HUES64 (cell line): ENCODE data around the gene LHCGR.
A peak's percentile ranks its signal among the peaks of the same experiment; 100 is the strongest.

ENCODE experiments used
- H3K27ac ChIP-seq: 2 replicates; pipeline ENCODE4 v1.7.0; 2013; ENCODE audit warnings: low read depth, low read length, inconsistent platforms
- H3K27me3 ChIP-seq: 2 replicates; pipeline ENCODE4 v1.6.1; 2013; ENCODE audit warnings: mild to moderate bottlenecking, low read length; ENCODE audit not compliant: insufficient read depth
- H3K36me3 ChIP-seq: 2 replicates; pipeline ENCODE4 v1.6.1; 2013; ENCODE audit warnings: mild to moderate bottlenecking, low read length; ENCODE audit not compliant: insufficient read depth
- H3K4me1 ChIP-seq: 2 replicates; pipeline ENCODE4 v1.6.1; 2013; ENCODE audit warnings: mild to moderate bottlenecking, low read length, moderate library complexity; ENCODE audit not compliant: insufficient read depth
- H3K4me3 ChIP-seq: 2 replicates; pipeline ENCODE4 v1.5.1; 2013; ENCODE audit warnings: mild to moderate bottlenecking, low read length, moderate library complexity
- H3K9ac ChIP-seq: 2 replicates; pipeline ENCODE4 v1.6.1; 2013; ENCODE audit warnings: mild to moderate bottlenecking, low read depth, low read length
- H3K9me3 ChIP-seq: 2 replicates; pipeline ENCODE4 v1.6.1; 2013; ENCODE audit warnings: low read depth, low read length; ENCODE audit not compliant: insufficient read depth
- WGBS: fragments of 150-250, 120-280 bp; methylation state at CpG from one replicate; pipeline ENCODE4 v1.1.7; 2013; ENCODE audit warnings: missing lambda C conversion rate; 5-methylcytosine and 5-hydroxymethylcytosine counted together

The LHCGR gene

GRCh38 chr2:48770181-48770580, 14.7 kb upstream of the LHCGR start:
- Histone ChIP-seq H3K4me1 (peaks cover 5% of the 10 kb centered on the region; the same call in 1 of the 2 replicates), H3K4me3 (no peak overlapping the region), H3K27ac (no peak overlapping the region), H3K9ac (no peak overlapping the region), H3K9me3 (no peaks in the 10 kb centered on the region), H3K27me3 (no peaks in the 10 kb centered on the region), H3K36me3 (no peaks in the 10 kb centered on the region)
- WGBS, result 100% methylated on average over 1 of the region's 1 CpG

DNA sequence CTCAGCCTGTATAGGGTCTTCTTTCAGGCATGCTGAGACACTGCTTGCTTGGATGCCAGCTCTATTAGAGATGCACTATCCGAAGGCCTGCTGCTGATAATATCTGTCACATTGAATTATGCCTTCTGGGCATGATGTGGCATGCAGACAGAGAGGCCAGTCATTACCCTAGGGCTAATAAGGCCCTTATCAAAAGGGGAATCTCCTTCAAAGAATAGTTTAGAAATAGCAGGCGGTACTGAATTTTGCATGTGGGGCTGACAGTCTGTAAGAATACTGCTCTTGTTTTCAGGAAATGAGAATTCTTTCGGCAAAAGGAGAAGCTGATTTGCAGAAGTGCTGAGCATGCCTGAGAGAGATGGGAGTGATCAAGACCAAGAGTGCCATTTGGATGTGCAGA, 13.1 kb upstream of the LHCGR start:
- no peaks in the 10 kb centered on the region for H3K9me3 ChIP-seq
- no peaks in the 10 kb centered on the region for H3K36me3 ChIP-seq
- no peak overlapping the region for H3K9ac ChIP-seq
- 87% methylated on average over 3 of the region's 3 CpGs for WGBS
- no peaks in the 10 kb centered on the region for H3K27me3 ChIP-seq
- peaks cover 5% of the 10 kb centered on the region; the same call in 1 of the 2 replicates for H3K4me1 ChIP-seq
- no peak overlapping the region for H3K27ac ChIP-seq
- no peak overlapping the region for H3K4me3 ChIP-seq

DNA sequence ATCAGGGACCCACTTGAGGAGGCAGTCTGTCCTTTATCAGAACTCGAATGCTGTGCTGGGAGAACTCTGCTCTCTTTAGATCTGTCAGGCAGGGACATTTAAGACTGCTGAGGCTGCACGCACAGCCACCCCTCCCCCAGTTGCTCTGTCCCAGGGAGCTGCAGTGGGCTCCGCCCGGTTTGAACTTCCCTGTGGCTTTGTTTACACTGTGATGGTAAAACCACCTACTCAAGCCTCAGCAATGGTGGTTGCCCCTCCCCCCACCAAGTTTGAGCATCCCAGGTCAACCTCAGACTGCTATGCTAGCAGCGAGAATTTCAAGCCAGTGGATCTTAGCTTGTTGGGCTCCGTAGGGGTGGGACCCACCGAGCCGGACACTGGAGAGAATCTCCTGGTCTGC, 11.8 kb upstream of the LHCGR start:
- 49% methylated on average over 8 of the region's 8 CpGs for WGBS
- H3K27ac ChIP-seq, result no peak overlapping the region
- H3K4me3 ChIP-seq, result no peak overlapping the region
- H3K9me3 ChIP-seq, result no peaks in the 10 kb centered on the region
- H3K27me3 ChIP-seq, result no peaks in the 10 kb centered on the region
- H3K9ac ChIP-seq, result no peak overlapping the region
- peaks cover 5% of the 10 kb centered on the region; the same call in 1 of the 2 replicates for H3K4me1 ChIP-seq
- H3K36me3 ChIP-seq, result no peaks in the 10 kb centered on the region

DNA sequence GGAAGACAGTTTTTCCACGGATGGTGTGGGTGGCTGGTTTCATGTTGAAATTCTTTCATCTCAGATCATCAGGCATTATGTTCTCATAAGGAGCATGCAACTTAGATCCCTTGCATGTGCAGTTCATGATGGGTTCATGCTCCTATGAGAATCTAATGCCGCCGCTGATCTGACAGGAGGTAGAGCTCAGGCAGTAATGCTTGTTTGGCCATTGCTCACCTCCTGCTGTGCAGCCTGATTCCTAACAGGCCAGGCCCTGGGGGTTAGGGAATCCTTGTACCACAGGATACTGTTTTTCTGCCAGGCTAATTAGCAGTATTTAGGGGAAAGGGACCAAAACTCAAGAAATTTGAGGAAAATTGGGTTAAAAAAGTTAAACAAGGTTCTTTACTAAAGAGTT, 5.3 kb upstream of the LHCGR start:
- H3K36me3 ChIP-seq, result no peaks in the 10 kb centered on the region
- no peaks in the 10 kb centered on the region for H3K9me3 ChIP-seq
- H3K9ac ChIP-seq, result no peak overlapping the region
- no peak overlapping the region for H3K27ac ChIP-seq
- H3K4me3 ChIP-seq, result no peak overlapping the region
- 82% methylated on average over 3 of the region's 3 CpGs for WGBS
- H3K4me1 ChIP-seq, result peaks cover 4% of the 10 kb centered on the region; the same call in 1 of the 2 replicates
- H3K27me3 ChIP-seq, result peaks cover 15% of the 10 kb centered on the region

DNA sequence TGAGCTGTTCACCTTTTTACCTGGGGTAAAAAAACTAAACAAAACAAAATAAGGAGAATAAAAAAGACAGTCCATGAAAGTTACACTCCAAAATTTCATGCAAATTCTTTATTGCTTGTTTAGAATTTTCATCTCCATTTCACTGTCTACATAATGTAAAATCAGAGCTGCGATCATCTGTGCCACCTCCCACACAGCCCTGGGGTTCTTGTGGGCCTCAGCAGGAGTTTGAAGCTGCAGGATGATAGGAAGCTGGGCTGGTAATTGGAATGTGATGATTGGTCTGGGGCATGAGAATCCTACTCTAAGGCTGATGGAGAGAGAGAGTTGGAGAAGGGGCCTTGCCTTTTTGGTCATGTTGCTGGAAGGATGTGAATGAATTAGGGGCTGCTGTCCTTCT, 4.2 kb upstream of the LHCGR start:
- Histone ChIP-seq H3K9me3 (no peaks in the 10 kb centered on the region), H3K9ac (no peak overlapping the region), H3K36me3 (no peaks in the 10 kb centered on the region), H3K27me3 (peaks cover 26% of the 10 kb centered on the region), H3K4me3 (no peak overlapping the region), H3K27ac (no peak overlapping the region), H3K4me1 (peaks cover 9% of the 10 kb centered on the region)
- WGBS, result 100% methylated on average over 1 of the region's 1 CpG

GRCh38 chr2:48756289-48756688, 765 bp upstream of the LHCGR start:
- peaks cover 34% of the 10 kb centered on the region for H3K4me1 ChIP-seq

DNA sequence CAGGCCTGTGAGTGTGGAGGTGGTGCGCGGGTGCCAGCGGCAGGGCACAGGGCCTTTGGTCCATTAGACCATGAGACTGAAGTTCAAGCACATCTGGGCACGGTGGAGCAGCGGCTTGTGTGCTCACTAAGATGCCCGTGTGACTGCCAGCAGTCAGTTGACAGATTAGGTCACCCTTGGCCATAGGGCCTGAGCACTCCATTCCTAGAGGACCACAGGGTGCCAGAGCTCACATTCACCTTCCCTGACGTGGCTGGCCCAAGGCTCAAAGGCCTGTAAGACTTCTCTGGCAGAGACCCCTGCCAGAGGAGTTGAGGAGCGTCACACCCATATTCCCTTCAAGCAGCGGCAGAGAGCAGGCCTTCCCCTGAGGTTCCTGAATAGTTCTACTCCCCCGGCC, 650 bp downstream of the LHCGR start:
- WGBS, result 71% methylated on average over 10 of the region's 10 CpGs
- peak overlapping the region; percentile 56 for H3K4me3 ChIP-seq
- no peak overlapping the region for H3K9ac ChIP-seq
- no peak overlapping the region for H3K27ac ChIP-seq
- H3K9me3 ChIP-seq, result no peaks in the 10 kb centered on the region
- H3K4me1 ChIP-seq, result peaks cover 34% of the 10 kb centered on the region
- no peaks in the 10 kb centered on the region for H3K36me3 ChIP-seq
- peaks cover 32% of the 10 kb centered on the region for H3K27me3 ChIP-seq

More at GRCh38 chr2:48756289-48756688, 765 bp upstream of the LHCGR start:
- H3K9ac ChIP-seq, result no peak overlapping the region
- 93% methylated on average over 3 of the region's 3 CpGs for WGBS
- H3K9me3 ChIP-seq, result no peaks in the 10 kb centered on the region
- H3K27ac ChIP-seq, result no peak overlapping the region
- peaks cover 32% of the 10 kb centered on the region for H3K27me3 ChIP-seq
- no peak overlapping the region for H3K4me3 ChIP-seq
- H3K36me3 ChIP-seq, result no peaks in the 10 kb centered on the region

GRCh38 chr2:48753228-48753627, 2.3 kb downstream of the LHCGR start:
- peaks cover 32% of the 10 kb centered on the region for H3K27me3 ChIP-seq
- peaks cover 34% of the 10 kb centered on the region for H3K4me1 ChIP-seq
- no peak overlapping the region for H3K4me3 ChIP-seq
- H3K9ac ChIP-seq, result no peak overlapping the region
- H3K9me3 ChIP-seq, result no peaks in the 10 kb centered on the region
- no peaks in the 10 kb centered on the region for H3K36me3 ChIP-seq
- 71% methylated on average over 1 of the region's 1 CpG for WGBS
- H3K27ac ChIP-seq, result no peak overlapping the region

GRCh38 chr2:48750128-48750739, 5.3 kb downstream of the LHCGR start:
- Histone ChIP-seq H3K4me1 (peaks cover 28% of the 10 kb centered on the region), H3K27me3 (peaks cover 11% of the 10 kb centered on the region), H3K36me3 (no peaks in the 10 kb centered on the region), H3K9ac (no peak overlapping the region), H3K27ac (no peak overlapping the region), H3K4me3 (no peak overlapping the region), H3K9me3 (no peaks in the 10 kb centered on the region)

DNA sequence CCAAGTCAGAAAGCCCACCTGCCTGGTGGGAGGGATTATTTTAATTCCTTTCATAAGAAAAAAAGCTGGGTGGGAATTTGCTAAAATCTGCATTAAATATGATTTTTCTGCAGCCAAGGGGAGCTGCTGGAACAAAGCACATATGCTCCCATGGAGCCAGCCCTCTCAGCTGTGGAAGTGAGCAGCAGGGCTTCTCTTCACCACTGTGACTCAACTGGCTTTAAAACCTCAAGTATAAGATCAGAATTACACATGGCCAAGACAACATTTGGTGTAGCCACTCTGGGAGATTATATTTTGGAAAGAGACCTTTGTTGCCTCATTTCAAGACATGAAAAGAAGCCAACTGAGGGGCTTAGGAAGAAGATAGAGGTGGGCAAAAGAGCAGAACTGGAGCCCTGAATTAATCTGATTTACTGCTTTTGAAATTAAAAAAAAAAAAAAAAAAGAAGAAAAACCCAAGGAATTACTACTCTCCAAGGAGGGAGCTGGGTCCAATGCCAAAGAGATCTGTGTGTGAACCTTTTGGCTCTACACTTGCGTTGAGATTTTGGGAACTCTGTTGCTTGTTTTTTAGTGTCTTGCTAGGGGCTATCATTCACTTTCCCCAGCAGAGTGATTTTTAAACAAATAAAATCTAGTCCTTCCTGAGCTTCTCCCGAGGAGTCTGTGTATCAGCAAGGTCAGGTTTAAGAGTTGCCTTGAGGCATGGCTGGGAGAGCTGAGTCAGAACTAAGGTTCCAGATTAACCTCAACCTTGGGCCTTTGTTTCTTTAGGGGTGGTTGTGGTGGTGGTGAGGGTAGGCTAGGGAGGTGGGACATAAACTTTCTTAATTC, 6.0 kb downstream of the LHCGR start:
- H3K4me1 ChIP-seq, result peaks cover 23% of the 10 kb centered on the region
- H3K27me3 ChIP-seq, result peaks cover 4% of the 10 kb centered on the region
- no peaks in the 10 kb centered on the region for H3K36me3 ChIP-seq
- no peak overlapping the region for H3K4me3 ChIP-seq
- no peak overlapping the region for H3K9ac ChIP-seq
- no peak overlapping the region for H3K27ac ChIP-seq
- no peaks in the 10 kb centered on the region for H3K9me3 ChIP-seq
- 88% methylated on average over 2 of the region's 2 CpGs for WGBS

- Histone ChIP-seq H3K4me3 (no peak overlapping the region), H3K9me3 (no peaks in the 10 kb centered on the region), H3K36me3 (no peaks in the 10 kb centered on the region), H3K27me3 (no peaks in the 10 kb centered on the region), H3K4me1 (peaks cover 4% of the 10 kb centered on the region; the same call in 1 of the 2 replicates), H3K9ac (no peak overlapping the region), H3K27ac (no peak overlapping the region)
- 92% methylated on average over 6 of the region's 6 CpGs for WGBS
These were observed 8.2 kb downstream of the LHCGR start for GRCh38 chr2:48747319-48747718.
